AG20443 (cell line): ENCODE data around the gene CWC27.
A peak's percentile ranks its signal among the peaks of the same experiment; 100 is the strongest.
"Not testable (repeated sequence)": the region's sequence is repeated elsewhere in the genome, so short reads cannot be mapped to it uniquely, and the experiment has no call there.

ENCODE experiments used
- DNase-seq: peaks from one replicate; pipeline ENCODE4 v3.0.0; 2012; ENCODE audit warnings: low spot score, mixed read lengths

CWC27 gene

GRCh38 chr5:64838803-64839202 lies 70.1 kb downstream of the CWC27 start:
- DNase-seq, result no peak

- no peak for DNase-seq
These were observed 71.2 kb downstream of the CWC27 start for GRCh38 chr5:64839936-64840335.

DNA sequence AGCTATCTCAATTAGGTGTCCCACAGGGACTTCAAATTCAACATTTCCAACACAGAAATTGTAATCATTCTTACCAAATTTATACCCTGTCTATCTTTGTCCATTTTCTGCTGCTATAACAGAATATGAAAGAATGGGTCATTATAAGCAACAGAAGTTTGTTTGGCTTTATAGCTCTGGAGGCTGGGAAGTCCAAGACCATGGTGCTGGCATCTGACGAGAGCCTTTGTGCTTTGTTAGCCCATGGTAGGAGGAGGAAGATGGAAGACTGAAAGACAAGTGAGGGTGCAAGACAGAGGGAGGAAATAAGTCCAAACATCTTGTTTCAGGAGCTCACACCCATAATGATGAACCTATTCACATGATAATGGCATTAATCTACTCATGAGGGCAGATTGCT lies 72.2 kb downstream of the CWC27 start:
- DNase-seq, result no peak

DNA sequence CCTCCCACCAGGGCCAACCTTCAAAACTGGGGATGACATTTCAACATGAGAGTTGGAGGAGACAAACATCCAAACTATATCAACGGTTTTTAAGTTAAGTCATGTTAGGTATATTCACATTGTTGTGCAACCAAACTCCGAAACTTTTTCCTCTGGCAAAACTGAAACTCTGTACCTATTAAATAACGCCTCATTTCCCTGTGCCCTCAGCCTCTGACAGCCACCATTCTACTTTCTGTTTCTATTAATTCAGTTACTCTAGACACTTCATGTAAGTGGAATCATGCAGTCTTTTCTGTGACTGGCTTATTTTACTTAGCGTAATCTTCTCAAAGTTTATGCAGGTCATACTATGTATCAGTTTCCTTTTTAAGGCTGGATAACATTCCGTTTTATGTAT lies 85.0 kb downstream of the CWC27 start:
- no peak for DNase-seq

DNA sequence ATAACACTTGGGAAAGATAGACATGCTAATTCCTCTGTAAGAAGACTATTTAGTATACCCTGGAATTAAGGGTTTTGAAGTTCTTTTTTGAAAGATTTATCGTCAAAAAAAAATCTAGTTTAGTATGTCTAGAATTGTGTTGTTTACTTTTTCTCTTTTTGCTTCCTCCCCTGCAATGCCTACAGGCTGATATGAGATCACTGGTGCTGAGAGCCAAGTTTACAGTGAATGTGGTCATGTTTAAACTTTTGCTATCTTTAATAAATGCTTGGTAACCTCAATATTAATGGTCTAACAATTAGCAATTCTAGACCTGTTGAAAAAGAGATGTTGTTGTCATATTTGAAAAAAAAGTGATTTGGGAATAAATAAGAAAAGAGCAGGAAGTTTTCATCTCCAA lies 86.1 kb downstream of the CWC27 start:
- no peak for DNase-seq

DNA sequence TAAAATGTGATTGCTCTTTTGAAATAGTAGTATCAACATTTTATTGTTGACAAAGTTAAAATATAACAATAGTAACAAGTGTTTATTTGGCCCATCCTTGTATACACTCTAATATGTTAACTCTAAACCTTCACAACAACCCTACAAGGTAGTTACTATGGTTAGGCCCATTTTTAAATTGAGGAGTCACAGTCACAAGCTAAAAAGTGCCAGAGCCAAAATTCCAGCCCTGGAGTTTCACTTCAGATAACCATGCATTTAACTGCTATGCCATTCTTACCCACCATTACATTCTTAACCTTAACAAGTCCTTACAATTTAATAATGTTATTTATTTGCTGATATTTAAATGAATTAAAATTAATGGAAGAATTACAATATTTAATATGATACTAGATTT lies 91.2 kb downstream of the CWC27 start:
- DNase-seq, result no peak

DNA sequence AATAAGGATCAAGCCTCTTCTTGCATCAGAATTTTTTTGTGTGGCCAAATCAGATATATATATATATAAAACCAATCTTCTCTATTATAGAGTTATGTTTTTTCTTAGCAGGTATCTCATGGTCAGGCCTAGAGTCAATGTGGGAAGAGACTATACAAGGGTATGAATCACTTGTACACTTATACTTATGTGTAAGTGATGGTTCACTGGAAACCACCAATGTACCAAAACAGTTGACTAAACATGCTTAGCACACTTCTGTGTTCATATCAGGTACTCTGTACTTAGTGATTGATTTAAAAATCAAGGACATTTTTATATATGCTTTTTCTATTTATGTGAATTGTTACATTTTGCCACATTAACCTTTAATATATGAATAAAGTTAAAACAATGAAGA lies 92.6 kb downstream of the CWC27 start:
- DNase-seq, result no peak

DNA sequence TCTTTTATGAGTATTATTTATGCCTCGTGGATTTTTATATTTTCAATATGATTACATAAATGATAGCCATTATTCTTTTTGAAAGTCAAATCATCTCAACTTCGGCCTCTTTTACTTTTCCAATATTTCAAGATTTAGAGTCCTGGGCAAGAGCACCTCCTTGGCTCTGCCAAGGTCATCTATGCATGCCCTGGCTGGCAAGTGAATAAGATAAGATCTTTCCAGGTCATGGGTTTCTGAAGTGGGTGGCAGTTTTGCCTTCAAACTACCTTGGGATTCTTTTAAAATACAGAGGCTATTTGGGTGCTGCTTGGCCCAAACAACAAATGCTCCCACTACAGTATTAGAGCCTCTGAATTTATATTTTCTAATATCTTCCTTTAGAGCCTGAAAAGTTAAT lies 95.4 kb downstream of the CWC27 start:
- DNase-seq, result no peak

GRCh38 chr5:64865662-64866061 lies 96.9 kb downstream of the CWC27 start:
- no peak for DNase-seq

- peak; percentile 57 for DNase-seq
These were observed 100.7 kb downstream of the CWC27 start for GRCh38 chr5:64869419-64869818.

GRCh38 chr5:64872044-64872443 lies 103.3 kb downstream of the CWC27 start:
- DNase-seq, result no peak

- no peak for DNase-seq
These were observed 104.7 kb downstream of the CWC27 start for GRCh38 chr5:64873441-64873840.

GRCh38 chr5:64874753-64875152 lies 106.0 kb downstream of the CWC27 start:
- no peak for DNase-seq

GRCh38 chr5:64876203-64876602 lies 107.5 kb downstream of the CWC27 start:
- DNase-seq, result no peak

DNA sequence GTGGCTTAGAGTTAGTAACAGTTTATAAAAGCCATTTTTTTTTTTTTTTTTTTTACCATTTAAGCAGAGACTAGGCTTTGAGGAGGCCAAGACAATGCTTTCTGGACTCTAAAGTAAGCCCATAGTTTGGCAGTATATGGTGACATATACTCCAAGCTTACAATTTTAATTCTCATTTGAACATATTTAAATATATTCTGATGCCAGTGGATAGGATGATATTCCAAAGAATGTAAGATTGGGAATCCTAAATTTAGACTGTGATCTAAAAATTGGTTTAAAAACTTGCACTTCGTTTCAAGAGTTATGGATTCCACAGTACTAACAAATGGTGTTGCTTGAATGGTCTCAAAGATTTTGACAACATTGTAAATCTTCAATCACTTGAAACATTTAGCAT lies 112.1 kb downstream of the CWC27 start:
- no peak for DNase-seq

GRCh38 chr5:64883912-64884311 lies 115.2 kb downstream of the CWC27 start:
- no peak for DNase-seq

- DNase-seq, result no peak
These were observed 115.8 kb downstream of the CWC27 start for GRCh38 chr5:64884541-64884940.

GRCh38 chr5:64887910-64888309 lies 119.2 kb downstream of the CWC27 start:
- DNase-seq, result no peak

GRCh38 chr5:64895748-64896147 lies 127.0 kb downstream of the CWC27 start:
- DNase-seq, result no peak

DNA sequence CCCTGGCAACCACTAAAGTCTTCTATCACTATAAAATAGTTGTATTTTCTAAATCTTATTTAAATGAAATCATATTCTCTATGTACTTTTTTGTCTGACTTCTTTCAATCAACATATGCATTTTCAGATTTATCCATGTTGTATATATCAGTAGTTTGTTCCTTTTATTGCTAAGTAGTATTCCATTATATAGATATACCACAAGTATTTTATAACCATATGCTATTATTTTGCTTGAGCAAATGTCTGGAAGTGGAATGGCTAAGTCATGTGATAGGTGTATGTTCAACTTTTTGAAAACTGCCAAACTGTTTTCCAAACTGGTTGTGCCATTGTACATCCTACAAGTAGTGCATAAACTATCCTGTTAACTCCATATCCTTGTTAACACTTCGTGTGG lies 131.1 kb downstream of the CWC27 start:
- no peak for DNase-seq

GRCh38 chr5:64900618-64901017 lies 131.9 kb downstream of the CWC27 start:
- DNase-seq, result no peak

DNA sequence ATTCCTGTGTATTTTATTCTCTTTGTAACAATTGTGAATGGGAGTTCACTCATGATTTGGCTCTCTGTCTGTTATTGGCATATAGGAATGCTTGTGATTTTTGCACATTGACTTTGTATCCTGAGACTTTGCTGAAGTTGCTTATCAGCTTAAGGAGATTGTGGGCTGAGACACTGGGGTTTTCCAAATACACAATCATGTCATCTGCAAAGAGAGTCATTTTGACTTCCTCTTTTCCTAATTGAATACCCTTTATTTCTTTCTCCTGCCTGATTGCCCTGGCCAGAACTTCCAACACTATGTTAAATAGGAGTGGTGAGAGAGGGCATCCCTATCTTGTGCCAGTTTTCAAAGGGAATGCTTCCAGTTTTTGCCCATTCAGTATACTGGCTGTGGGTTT lies 138.7 kb downstream of the CWC27 start:
- not testable (repeated sequence) for DNase-seq

DNA sequence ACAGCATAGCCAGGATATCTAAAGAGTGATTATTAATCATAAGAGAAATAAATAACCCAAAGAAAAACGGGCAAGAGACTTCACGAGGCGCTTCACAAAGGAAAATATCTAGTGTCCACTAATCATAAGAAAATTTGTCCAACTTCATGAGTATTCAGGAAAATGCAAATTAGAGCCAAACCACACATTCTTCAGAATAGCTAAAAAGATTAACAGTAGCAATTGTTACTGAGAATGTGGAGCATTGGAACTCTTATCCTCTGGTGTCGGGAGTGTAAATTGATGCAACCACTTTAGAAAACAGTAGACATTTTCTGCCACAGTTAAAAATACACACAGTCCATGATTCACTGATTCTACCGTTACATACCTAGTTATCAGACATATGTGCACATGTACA lies 145.7 kb downstream of the CWC27 start:
- no peak for DNase-seq

- DNase-seq, result no peak
These were observed 149.4 kb downstream of the CWC27 start for GRCh38 chr5:64918083-64918482.

DNA sequence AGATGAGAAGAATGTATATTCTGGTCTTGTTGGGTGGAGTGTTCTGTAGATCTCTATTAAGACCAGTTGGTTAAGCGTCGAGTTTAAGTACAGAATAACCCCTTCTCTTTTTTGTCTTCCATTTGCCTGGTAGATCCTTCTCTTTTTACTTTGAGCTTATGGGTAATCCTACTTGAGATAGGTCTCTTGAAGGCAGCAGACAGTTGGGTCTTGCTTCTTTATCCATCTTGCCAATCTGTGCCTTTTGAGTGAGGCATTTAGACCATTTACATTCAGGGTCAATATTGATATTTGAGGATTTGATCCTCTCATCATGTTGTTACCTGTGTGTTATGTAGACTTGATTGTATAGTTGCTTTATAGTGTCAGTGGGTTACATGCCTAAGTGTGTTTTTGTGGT lies 152.7 kb downstream of the CWC27 start:
- no peak for DNase-seq
